GM10248 (cell line): ENCODE data around the gene SIM2.

ENCODE experiments used
- CTCF ChIA-PET: fragments of 300-600 bp; sonication (Branson Sonifier 250); formaldehyde crosslinking; extraction: SDS; loops from one replicate; lab custom pipeline; 2021; ENCODE audit warnings: antibody characterized with exemption; lab: Yijun Ruan, JAX
- POLR2A ChIA-PET: fragments of 350-650 bp; sonication (Branson Sonifier 250); formaldehyde crosslinking; extraction: SDS; loops from one replicate; lab custom pipeline; 2020; ENCODE audit warnings: antibody characterized with exemption; lab: Yijun Ruan, JAX
- DNase-seq: peaks from one replicate; pipeline ENCODE4 v3.0.0; 2012; ENCODE audit errors: extremely low spot score
- TF ChIP-seq, protein P1 (sequence below): IDR thresholded peaks from 2 replicates; pipeline ENCODE4 v1.5.1; 2012; ENCODE audit warnings: mild to moderate bottlenecking, low read depth; ENCODE audit errors: extremely low read depth, missing control alignments, control extremely low read depth

SIM2 gene

GRCh38 chr21:36723371-36723881 lies 24.5 kb downstream of the SIM2 start:
- POLR2A ChIA-PET = no interaction called here
- CTCF ChIA-PET = interaction anchor here (0.7 kb wide), 1 partner anchor 23 kb away, joined by 3 read pairs; no protein-coding TSS in a partner anchor
- no peak for DNase-seq
- TF ChIP-seq, protein P1, sequence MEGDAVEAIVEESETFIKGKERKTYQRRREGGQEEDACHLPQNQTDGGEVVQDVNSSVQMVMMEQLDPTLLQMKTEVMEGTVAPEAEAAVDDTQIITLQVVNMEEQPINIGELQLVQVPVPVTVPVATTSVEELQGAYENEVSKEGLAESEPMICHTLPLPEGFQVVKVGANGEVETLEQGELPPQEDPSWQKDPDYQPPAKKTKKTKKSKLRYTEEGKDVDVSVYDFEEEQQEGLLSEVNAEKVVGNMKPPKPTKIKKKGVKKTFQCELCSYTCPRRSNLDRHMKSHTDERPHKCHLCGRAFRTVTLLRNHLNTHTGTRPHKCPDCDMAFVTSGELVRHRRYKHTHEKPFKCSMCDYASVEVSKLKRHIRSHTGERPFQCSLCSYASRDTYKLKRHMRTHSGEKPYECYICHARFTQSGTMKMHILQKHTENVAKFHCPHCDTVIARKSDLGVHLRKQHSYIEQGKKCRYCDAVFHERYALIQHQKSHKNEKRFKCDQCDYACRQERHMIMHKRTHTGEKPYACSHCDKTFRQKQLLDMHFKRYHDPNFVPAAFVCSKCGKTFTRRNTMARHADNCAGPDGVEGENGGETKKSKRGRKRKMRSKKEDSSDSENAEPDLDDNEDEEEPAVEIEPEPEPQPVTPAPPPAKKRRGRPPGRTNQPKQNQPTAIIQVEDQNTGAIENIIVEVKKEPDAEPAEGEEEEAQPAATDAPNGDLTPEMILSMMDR = no peak

DNA sequence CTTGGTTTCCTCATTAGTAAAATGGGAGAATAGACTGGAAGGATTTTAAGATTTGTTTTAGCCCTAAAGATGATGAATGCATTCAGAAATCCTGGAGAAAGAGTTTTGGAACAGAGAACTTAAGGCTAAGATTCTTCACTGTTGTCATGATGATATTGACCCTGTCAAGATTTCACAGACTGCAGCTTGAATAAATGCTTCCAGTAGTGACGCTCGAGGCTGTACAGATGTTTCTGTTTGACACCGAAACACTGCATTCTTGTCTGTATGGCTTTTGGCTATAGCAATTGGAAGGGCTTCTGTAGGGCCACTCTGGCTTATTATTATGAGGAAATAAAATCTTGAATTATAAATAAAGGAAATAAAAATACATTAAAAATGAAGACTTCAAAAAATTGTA lies 25.7 kb downstream of the SIM2 start:
- DNase-seq = no peak
- TF ChIP-seq, protein P1 = no peak
- POLR2A ChIA-PET = no interaction called here
- CTCF ChIA-PET = no interaction called here

DNA sequence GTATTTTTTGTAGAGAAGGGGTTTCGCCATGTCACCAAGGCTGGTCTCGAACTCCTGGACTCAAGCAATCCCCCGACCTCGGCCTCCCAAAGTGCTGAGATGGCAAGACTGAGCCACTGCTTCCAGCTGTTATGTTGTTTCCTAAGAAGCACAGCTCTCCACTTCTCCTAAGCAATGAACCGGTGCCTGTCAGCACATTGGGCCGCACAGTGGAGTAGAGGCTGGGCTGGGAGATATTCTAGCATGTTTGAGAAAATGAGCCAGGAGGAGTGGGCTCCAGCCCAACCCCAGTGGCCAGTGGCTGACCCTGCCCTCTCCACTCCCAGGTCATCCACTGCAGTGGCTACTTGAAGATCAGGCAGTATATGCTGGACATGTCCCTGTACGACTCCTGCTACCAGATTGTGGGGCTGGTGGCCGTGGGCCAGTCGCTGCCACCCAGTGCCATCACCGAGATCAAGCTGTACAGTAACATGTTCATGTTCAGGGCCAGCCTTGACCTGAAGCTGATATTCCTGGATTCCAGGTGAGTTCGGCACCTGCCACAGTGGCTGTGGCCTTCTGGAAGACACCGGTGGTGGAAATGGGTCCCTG lies 27.0 kb downstream of the SIM2 start:
- ChIA-PET CTCF (interaction anchor here (1.0 kb wide), 1 partner anchor 95 kb away, joined by 5 read pairs; no protein-coding TSS in a partner anchor), POLR2A (no interaction called here)
- DNase-seq = no peak
- TF ChIP-seq, protein P1 = no peak

DNA sequence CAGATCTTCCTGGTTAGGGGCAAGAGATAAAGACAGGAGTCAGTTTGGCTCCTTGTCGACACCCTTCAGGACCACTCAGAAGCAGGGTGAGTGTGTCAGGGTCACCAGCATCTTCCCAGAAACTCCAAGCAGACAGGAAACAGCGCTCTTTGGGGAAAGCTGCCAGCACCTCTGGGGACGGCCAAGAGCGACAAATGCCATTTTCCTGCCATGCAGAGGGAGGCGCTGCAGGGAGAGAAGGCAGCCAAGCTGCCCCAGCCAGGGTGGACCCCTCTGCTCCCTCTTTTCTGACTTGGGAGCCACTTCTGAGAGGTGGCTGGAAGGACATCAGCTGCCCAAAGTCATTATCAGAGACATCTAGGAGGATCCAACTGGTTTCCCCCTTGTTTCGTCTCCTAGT lies 29.0 kb downstream of the SIM2 start:
- TF ChIP-seq, protein P1 = no peak
- DNase-seq = no peak
- CTCF ChIA-PET = no interaction called here
- POLR2A ChIA-PET = no interaction called here

- ChIA-PET POLR2A (no interaction called here), CTCF (no interaction called here)
- TF ChIP-seq, protein P1 = no peak
- DNase-seq = no peak
Observed at GRCh38 chr21:36728371-36729111, 29.6 kb downstream of the SIM2 start.

- TF ChIP-seq, protein P1 = no peak
- ChIA-PET POLR2A (no interaction called here), CTCF (no interaction called here)
- no peak for DNase-seq
Observed at GRCh38 chr21:36729310-36729970, 30.5 kb downstream of the SIM2 start.
